ENCODE results near the gene PPP1R13B. TPM values are rescaled to one million over a fixed set of nuclear protein-coding genes. Genes with fewer than 3 reads are reported as not detected.

Gene PPP1R13B
- polyA plus RNA-seq, 1 donor (not counting 4 experiments of a cell fraction or from before 2014, with no cell fraction given): 7.7 TPM

DNA sequence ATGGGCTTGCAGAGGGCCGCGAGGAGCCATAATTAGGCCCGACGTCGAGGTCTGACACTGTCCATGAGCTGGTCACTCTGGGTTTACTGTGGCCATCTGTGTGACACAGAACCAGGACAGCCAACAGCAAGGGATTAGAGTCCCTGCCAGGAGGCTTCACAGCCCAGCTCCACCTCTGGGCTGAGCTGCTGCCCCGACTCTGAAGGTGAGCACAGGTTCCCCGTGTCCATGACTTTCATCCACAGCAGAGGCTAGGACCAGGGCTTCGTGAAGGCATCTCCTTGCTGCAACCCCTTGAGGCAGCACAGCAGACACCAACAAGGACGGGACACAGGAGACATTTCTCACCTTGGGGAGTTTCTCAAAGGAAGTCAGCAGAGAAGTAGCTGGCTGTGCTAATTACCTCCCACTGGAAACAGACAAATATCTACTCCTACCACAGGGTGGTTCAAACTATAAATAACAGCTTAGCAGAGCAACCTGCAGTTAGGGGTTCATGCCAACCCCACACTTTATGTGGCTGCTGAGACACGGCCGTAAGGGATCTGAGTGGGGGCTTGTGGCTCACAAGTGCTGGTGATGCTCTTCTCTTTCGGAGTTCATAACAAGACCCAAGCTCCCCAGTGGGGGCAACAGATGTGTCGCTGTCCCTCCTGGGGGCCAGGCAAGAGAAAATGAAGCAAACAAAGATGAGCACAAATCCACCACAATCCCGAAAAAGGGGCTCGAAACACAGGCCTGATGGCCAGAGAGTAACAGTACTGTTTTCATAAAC, 102.6 kb downstream of the PPP1R13B start:
- FAIRE-seq (no peak), DNase-seq (ENCODE audit: low read depth, low spot score) (no peak)
- H3K9me1 ChIP-seq (ENCODE audit: control insufficient read depth, extremely low read depth, insufficient read depth, low read length): no peaks in the 10 kb centered on the region
- no peaks in the 10 kb centered on the region for H4K20me1 ChIP-seq (ENCODE audit: control insufficient read depth, extremely low read depth, insufficient read depth, low read length)
- no peak overlapping the region for H3K4me2 ChIP-seq (ENCODE audit: control insufficient read depth, extremely low read depth, insufficient read depth, low read depth, low read length)
- no peak overlapping the region for H3K9ac ChIP-seq (ENCODE audit: control insufficient read depth, extremely low read depth, insufficient read depth, low read length)
- H3K4me1 ChIP-seq (ENCODE audit: control insufficient read depth, extremely low read depth, insufficient read depth, low read length): no peaks in the 10 kb centered on the region
- no peaks in the 10 kb centered on the region for H3K9me3 ChIP-seq (ENCODE audit: control insufficient read depth, low read depth, low read length)
- no peak overlapping the region for H3K4me3 ChIP-seq (ENCODE audit: control insufficient read depth in 2 of 3, extremely low read depth in 1 of 3, insufficient read depth in 2 of 3, low read depth in 1 of 3, low read length in 3 of 3)
- TF ChIP-seq EZH2 (IDR thresholded peaks at IDR 0.05; ENCODE audit: low read length) (no peak), CTCF (optimal IDR thresholded peaks at IDR 0.05 in 1 of 3, IDR thresholded peaks at IDR 0.05 in 1 of 3, conservative IDR thresholded peaks at IDR 0.05 in 1 of 3; ENCODE audit: extremely low read depth in 1 of 3, insufficient read depth in 2 of 3, low read length in 3 of 3) (no peak)
- no peak overlapping the region for H3K27ac ChIP-seq (ENCODE audit: control insufficient read depth, insufficient read depth, low read length)
- no peak overlapping the region for H2AFZ ChIP-seq (ENCODE audit: control insufficient read depth, low read length)
- H3K27me3 ChIP-seq (ENCODE audit: control insufficient read depth, extremely low read depth, insufficient read depth, low read length): no peaks in the 10 kb centered on the region
- dilution Hi-C loops (cut with MboI; ENCODE audit: extremely low pct_ligation_motif_present, low sequenced_read_pairs): no loop called here
- H3K36me3 ChIP-seq (ENCODE audit: control insufficient read depth in 2 of 2, extremely low read depth in 1 of 2, insufficient read depth in 2 of 2, low read length in 2 of 2): peaks cover 14 to 33% of the 10 kb centered on the region in 2 experiments
- no peaks in the 10 kb centered on the region for H3K79me2 ChIP-seq (ENCODE audit: control insufficient read depth, insufficient read depth, low read length)

DNA sequence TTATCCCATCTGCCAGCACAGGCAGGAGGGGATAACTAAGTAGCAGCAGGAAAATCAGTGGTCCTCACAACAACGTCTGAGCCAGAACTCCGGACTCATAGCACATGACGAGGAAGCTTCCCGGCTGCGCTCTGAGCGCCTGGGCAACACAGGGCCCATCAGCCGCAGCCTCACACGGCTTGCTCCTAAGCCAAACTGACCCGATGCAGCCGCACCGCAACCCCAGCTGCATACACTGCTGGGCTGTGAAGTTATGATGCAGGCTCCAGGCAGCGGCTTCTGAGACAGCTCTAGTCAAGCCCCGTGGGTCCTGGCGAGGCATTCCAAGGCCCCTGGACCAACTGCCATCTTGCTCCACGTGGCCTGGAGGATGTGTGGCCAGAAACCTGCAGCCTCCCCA, 103.7 kb downstream of the PPP1R13B start:
- Histone ChIP-seq H3K9me3 (ENCODE audit: control insufficient read depth, low read depth, low read length) (no peaks in the 10 kb centered on the region), H3K9me1 (ENCODE audit: control insufficient read depth, extremely low read depth, insufficient read depth, low read length) (no peaks in the 10 kb centered on the region), H3K36me3 (ENCODE audit: control insufficient read depth in 2 of 2, extremely low read depth in 1 of 2, insufficient read depth in 2 of 2, low read length in 2 of 2) (peaks cover 20 to 36% of the 10 kb centered on the region in 2 experiments), H2AFZ (ENCODE audit: control insufficient read depth, low read length) (no peak overlapping the region), H3K4me2 (ENCODE audit: control insufficient read depth, extremely low read depth, insufficient read depth, low read depth, low read length) (no peak overlapping the region), H3K79me2 (ENCODE audit: control insufficient read depth, insufficient read depth, low read length) (no peaks in the 10 kb centered on the region), H3K27me3 (ENCODE audit: control insufficient read depth, extremely low read depth, insufficient read depth, low read length) (no peaks in the 10 kb centered on the region), H3K27ac (ENCODE audit: control insufficient read depth, insufficient read depth, low read length) (no peak overlapping the region), H3K4me3 (ENCODE audit: control insufficient read depth in 2 of 3, extremely low read depth in 1 of 3, insufficient read depth in 2 of 3, low read depth in 1 of 3, low read length in 3 of 3) (no peak overlapping the region), H3K4me1 (ENCODE audit: control insufficient read depth, extremely low read depth, insufficient read depth, low read length) (no peaks in the 10 kb centered on the region), H4K20me1 (ENCODE audit: control insufficient read depth, extremely low read depth, insufficient read depth, low read length) (no peaks in the 10 kb centered on the region), H3K9ac (ENCODE audit: control insufficient read depth, extremely low read depth, insufficient read depth, low read length) (no peak overlapping the region)
- dilution Hi-C loops (cut with MboI; ENCODE audit: extremely low pct_ligation_motif_present, low sequenced_read_pairs): no loop called here
- no peak for TF ChIP-seq EZH2 (IDR thresholded peaks at IDR 0.05; ENCODE audit: low read length)
- TF ChIP-seq CTCF (optimal IDR thresholded peaks at IDR 0.05 in 1 of 3, IDR thresholded peaks at IDR 0.05 in 1 of 3, conservative IDR thresholded peaks at IDR 0.05 in 1 of 3; ENCODE audit: extremely low read depth in 1 of 3, insufficient read depth in 2 of 3, low read length in 3 of 3): no peak
- DNase-seq (ENCODE audit: low read depth, low spot score) (no peak), FAIRE-seq (no peak)
